ENCODE measurements around the gene TEX2. TPM values are rescaled to one million over a fixed set of nuclear protein-coding genes. Genes with fewer than 3 reads are reported as not detected.
A peak's percentile ranks its signal among the peaks of the same experiment; 100 is the strongest.

TEX2 gene
- total and polyA plus RNA-seq, 3 experiments from 2014 or later = 6.5 to 22.0 (median 21.9) TPM

GRCh38 chr17:64153565-64154312 is 109.3 kb downstream of the TEX2 start:
- H3K27ac ChIP-seq (ENCODE audit: low read depth, low read length) = no peak overlapping the region
- Mint-ChIP-seq H3K4me1 (peaks cover 0 to 2% (median 0%) of the 10 kb centered on the region in 3 donors), H3K4me3 (no peak overlapping the region), H3K9me3 (no peaks in the 10 kb centered on the region), H3K27me3 (no peaks in the 10 kb centered on the region), H3K36me3 (peaks cover 6 to 51% (median 16%) of the 10 kb centered on the region in 3 donors), H3K27ac (no peak overlapping the region)
- POLR2A ChIA-PET = no interaction called here
- H3K27me3 ChIP-seq (ENCODE audit: insufficient read depth, low read length, poor library complexity, severe bottlenecking) = no peaks in the 10 kb centered on the region
- no peaks in the 10 kb centered on the region for H3K9me3 ChIP-seq (ENCODE audit: low read length)
- no peak for DNase-seq
- CTCF ChIA-PET = interaction anchor here (0.7 kb wide), 1 partner anchor 234 kb away, joined by 3 read pairs; no protein-coding TSS in a partner anchor
- H3K4me1 ChIP-seq (ENCODE audit: insufficient read depth, low read length) = no peaks in the 10 kb centered on the region
- H3K4me3 ChIP-seq (ENCODE audit: low read length) = no peak overlapping the region
- H3K36me3 ChIP-seq (ENCODE audit: insufficient read depth, low read length) = peaks cover 13% of the 10 kb centered on the region

GRCh38 chr17:64152428-64153125 is 110.5 kb downstream of the TEX2 start:
- Mint-ChIP-seq H3K27me3 (no peaks in the 10 kb centered on the region), H3K9me3 (no peaks in the 10 kb centered on the region), H3K27ac (peak overlapping the region in 1 of 8 donors; percentile 33), H3K4me1 (peaks cover 5 to 14% (median 9%) of the 10 kb centered on the region in 3 donors), H3K36me3 (peaks cover 6 to 57% (median 21%) of the 10 kb centered on the region in 3 donors), H3K4me3 (no peak overlapping the region)
- no peak for DNase-seq
- H3K36me3 ChIP-seq (ENCODE audit: insufficient read depth, low read length) = peaks cover 13% of the 10 kb centered on the region
- no peak overlapping the region for H3K4me3 ChIP-seq (ENCODE audit: low read length)
- no peaks in the 10 kb centered on the region for H3K27me3 ChIP-seq (ENCODE audit: insufficient read depth, low read length, poor library complexity, severe bottlenecking)
- no peak overlapping the region for H3K27ac ChIP-seq (ENCODE audit: low read depth, low read length)
- ChIA-PET POLR2A (no interaction called here), CTCF (interaction anchor here (1.0 kb wide), 1 partner anchor 123 kb away, joined by 3 read pairs; no protein-coding TSS in a partner anchor)
- no peaks in the 10 kb centered on the region for H3K9me3 ChIP-seq (ENCODE audit: low read length)
- H3K4me1 ChIP-seq (ENCODE audit: insufficient read depth, low read length) = peaks cover 5% of the 10 kb centered on the region

- H3K27ac Mint-ChIP-seq = peak overlapping the region in 2 of 8 donors; percentile 36 to 38
- H3K36me3 Mint-ChIP-seq = peaks cover 6 to 59% (median 21%) of the 10 kb centered on the region in 3 donors
- DNase-seq = no peak
These were observed 112.1 kb downstream of the TEX2 start for GRCh38 chr17:64151016-64151368.

GRCh38 chr17:64150237-64151015 is 112.6 kb downstream of the TEX2 start:
- Mint-ChIP-seq H3K27me3 (no peaks in the 10 kb centered on the region), H3K4me1 (peaks cover 15 to 26% (median 21%) of the 10 kb centered on the region in 3 donors), H3K27ac (peak overlapping the region in 1 of 8 donors; percentile 38), H3K36me3 (peaks cover 6 to 58% (median 21%) of the 10 kb centered on the region in 3 donors), H3K9me3 (no peaks in the 10 kb centered on the region), H3K4me3 (no peak overlapping the region)
- Histone ChIP-seq H3K9me3 (ENCODE audit: low read length) (no peaks in the 10 kb centered on the region), H3K4me1 (ENCODE audit: insufficient read depth, low read length) (peaks cover 17% of the 10 kb centered on the region), H3K27me3 (ENCODE audit: insufficient read depth, low read length, poor library complexity, severe bottlenecking) (no peaks in the 10 kb centered on the region), H3K4me3 (ENCODE audit: low read length) (no peak overlapping the region), H3K27ac (ENCODE audit: low read depth, low read length) (no peak overlapping the region), H3K36me3 (ENCODE audit: insufficient read depth, low read length) (peaks cover 13% of the 10 kb centered on the region)
- ChIA-PET POLR2A (no interaction called here), CTCF (interaction anchor here (1.0 to 2.1 kb wide), 3 partner anchors 17 to 239 kb away, joined by 5 to 8 read pairs (median 5); no protein-coding TSS in a partner anchor)
- no peak for DNase-seq

More at GRCh38 chr17:64151016-64151368, 112.1 kb downstream of the TEX2 start:
- H3K4me3 Mint-ChIP-seq = no peak overlapping the region
- Histone ChIP-seq H3K9me3 (ENCODE audit: low read length) (no peaks in the 10 kb centered on the region), H3K36me3 (ENCODE audit: insufficient read depth, low read length) (peaks cover 13% of the 10 kb centered on the region), H3K4me3 (ENCODE audit: low read length) (no peak overlapping the region), H3K4me1 (ENCODE audit: insufficient read depth, low read length) (peaks cover 17% of the 10 kb centered on the region), H3K27ac (ENCODE audit: low read depth, low read length) (no peak overlapping the region), H3K27me3 (ENCODE audit: insufficient read depth, low read length, poor library complexity, severe bottlenecking) (no peaks in the 10 kb centered on the region)
- peaks cover 15 to 26% (median 21%) of the 10 kb centered on the region in 3 donors for H3K4me1 Mint-ChIP-seq
- POLR2A ChIA-PET = no interaction called here
- H3K27me3 Mint-ChIP-seq = no peaks in the 10 kb centered on the region
- CTCF ChIA-PET = no interaction called here
- no peaks in the 10 kb centered on the region for H3K9me3 Mint-ChIP-seq

- DNase-seq = no peak
- Histone ChIP-seq H3K9me3 (ENCODE audit: low read length) (no peaks in the 10 kb centered on the region), H3K4me3 (ENCODE audit: low read length) (no peak overlapping the region), H3K27ac (ENCODE audit: low read depth, low read length) (no peak overlapping the region), H3K27me3 (ENCODE audit: insufficient read depth, low read length, poor library complexity, severe bottlenecking) (no peaks in the 10 kb centered on the region), H3K36me3 (ENCODE audit: insufficient read depth, low read length) (peaks cover 13% of the 10 kb centered on the region), H3K4me1 (ENCODE audit: insufficient read depth, low read length) (peaks cover 25% of the 10 kb centered on the region)
- Mint-ChIP-seq H3K4me1 (peaks cover 20 to 26% (median 26%) of the 10 kb centered on the region in 3 donors), H3K36me3 (peaks cover 6 to 48% (median 18%) of the 10 kb centered on the region in 3 donors), H3K27ac (peak overlapping the region in 1 of 8 donors; percentile 14), H3K4me3 (no peak overlapping the region), H3K27me3 (no peaks in the 10 kb centered on the region), H3K9me3 (no peaks in the 10 kb centered on the region)
- ChIA-PET POLR2A (interaction anchor here (1.2 kb wide), 1 partner anchor 113 kb away, joined by 3 read pairs; no protein-coding TSS in a partner anchor), CTCF (interaction anchor here (1.0 to 2.1 kb wide), 4 partner anchors 15 to 237 kb away, joined by 3 to 8 read pairs (median 5); no protein-coding TSS in a partner anchor)
These were observed 113.9 kb downstream of the TEX2 start for GRCh38 chr17:64149196-64149595.

- H3K27ac Mint-ChIP-seq = peak overlapping the region in 7 of 8 donors; percentile 20 to 88 (median 61)
- H3K4me3 ChIP-seq (ENCODE audit: low read length) = no peak overlapping the region
- no peak for DNase-seq
- H3K9me3 ChIP-seq (ENCODE audit: low read length) = no peaks in the 10 kb centered on the region
- no peak overlapping the region for H3K27ac ChIP-seq (ENCODE audit: low read depth, low read length)
- ChIA-PET POLR2A (interaction anchor here (1.2 kb wide), 1 partner anchor 114 kb away, joined by 3 read pairs; no protein-coding TSS in a partner anchor), CTCF (interaction anchor here (1.1 to 2.1 kb wide), 3 partner anchors 15 to 237 kb away, joined by 3 to 8 read pairs (median 5); no protein-coding TSS in a partner anchor)
- H3K27me3 ChIP-seq (ENCODE audit: insufficient read depth, low read length, poor library complexity, severe bottlenecking) = no peaks in the 10 kb centered on the region
- peaks cover 20 to 26% (median 26%) of the 10 kb centered on the region in 3 donors for H3K4me1 Mint-ChIP-seq
- peaks cover 6 to 45% (median 18%) of the 10 kb centered on the region in 3 donors for H3K36me3 Mint-ChIP-seq
- H3K4me1 ChIP-seq (ENCODE audit: insufficient read depth, low read length) = peaks cover 25% of the 10 kb centered on the region
- no peaks in the 10 kb centered on the region for H3K9me3 Mint-ChIP-seq
- no peaks in the 10 kb centered on the region for H3K27me3 Mint-ChIP-seq
- H3K36me3 ChIP-seq (ENCODE audit: insufficient read depth, low read length) = peaks cover 13% of the 10 kb centered on the region
- H3K4me3 Mint-ChIP-seq = peak overlapping the region in 1 of 7 donors; percentile 31
These were observed 114.4 kb downstream of the TEX2 start for GRCh38 chr17:64148699-64149098.

GRCh38 chr17:64148017-64148631 is 114.9 kb downstream of the TEX2 start:
- Mint-ChIP-seq H3K4me3 (peak overlapping the region in 4 of 7 donors; percentile 6 to 31 (median 30)), H3K9me3 (no peaks in the 10 kb centered on the region), H3K4me1 (peaks cover 20 to 26% (median 26%) of the 10 kb centered on the region in 3 donors), H3K27ac (peak overlapping the region; percentile 20 to 88 (median 68)), H3K27me3 (no peaks in the 10 kb centered on the region), H3K36me3 (peaks cover 5 to 40% (median 18%) of the 10 kb centered on the region in 3 donors)
- Histone ChIP-seq H3K27ac (ENCODE audit: low read depth, low read length) (no peak overlapping the region), H3K4me1 (ENCODE audit: insufficient read depth, low read length) (peaks cover 25% of the 10 kb centered on the region), H3K36me3 (ENCODE audit: insufficient read depth, low read length) (peaks cover 13% of the 10 kb centered on the region), H3K9me3 (ENCODE audit: low read length) (no peaks in the 10 kb centered on the region), H3K4me3 (ENCODE audit: low read length) (no peak overlapping the region), H3K27me3 (ENCODE audit: insufficient read depth, low read length, poor library complexity, severe bottlenecking) (no peaks in the 10 kb centered on the region)
- no peak for DNase-seq
- CTCF ChIA-PET = interaction anchor here (2.1 kb wide), 1 partner anchor 14 kb away, joined by 8 read pairs; no protein-coding TSS in a partner anchor
- POLR2A ChIA-PET = interaction anchor here (1.2 kb wide), 1 partner anchor 114 kb away, joined by 3 read pairs; no protein-coding TSS in a partner anchor

All from CD8-positive, alpha-beta memory T cell (primary cell).